ENCODE data around the gene SGCA.

Gene SGCA

GRCh38 chr17:50168319-50168718 is 2.5 kb downstream of the SGCA start:
- DNase-seq: no peak

- peak in 1 of 2 donors; percentile 62 for DNase-seq
These were observed 3.4 kb downstream of the SGCA start for GRCh38 chr17:50169121-50169764.

GRCh38 chr17:50169881-50170459 is 4.2 kb downstream of the SGCA start:
- DNase-seq: no peak

GRCh38 chr17:50170662-50171370 is 5.0 kb downstream of the SGCA start:
- no peak for DNase-seq

GRCh38 chr17:50171371-50172071 is 5.7 kb downstream of the SGCA start:
- no peak for DNase-seq

- no peak for DNase-seq
These were observed 6.3 kb downstream of the SGCA start for GRCh38 chr17:50172130-50172529.

GRCh38 chr17:50172936-50173334 is 7.1 kb downstream of the SGCA start:
- DNase-seq: no peak

GRCh38 chr17:50173335-50173941 is 7.6 kb downstream of the SGCA start:
- DNase-seq: no peak

GRCh38 chr17:50174444-50174843 is 8.6 kb downstream of the SGCA start:
- no peak for DNase-seq

GRCh38 chr17:50175035-50175807 is 9.4 kb downstream of the SGCA start:
- no peak for DNase-seq

- no peak for DNase-seq
These were observed 11.0 kb downstream of the SGCA start for GRCh38 chr17:50176559-50177357.

- DNase-seq: no peak
These were observed 11.7 kb downstream of the SGCA start for GRCh38 chr17:50177476-50177875.

- DNase-seq: peak; percentile 28 to 41
These were observed 12.4 kb downstream of the SGCA start for GRCh38 chr17:50177983-50178834.

- DNase-seq: no peak
These were observed 14.3 kb downstream of the SGCA start for GRCh38 chr17:50180111-50180510.

- DNase-seq: no peak
These were observed 14.8 kb downstream of the SGCA start for GRCh38 chr17:50180620-50181019.

- no peak for DNase-seq
These were observed 15.3 kb downstream of the SGCA start for GRCh38 chr17:50181144-50181543.

- no peak for DNase-seq
These were observed 16.1 kb downstream of the SGCA start for GRCh38 chr17:50181591-50182560.

GRCh38 chr17:50182783-50183420 is 17.1 kb downstream of the SGCA start:
- DNase-seq: no peak
